ENCODE measurements around the gene KSR1.

DNA sequence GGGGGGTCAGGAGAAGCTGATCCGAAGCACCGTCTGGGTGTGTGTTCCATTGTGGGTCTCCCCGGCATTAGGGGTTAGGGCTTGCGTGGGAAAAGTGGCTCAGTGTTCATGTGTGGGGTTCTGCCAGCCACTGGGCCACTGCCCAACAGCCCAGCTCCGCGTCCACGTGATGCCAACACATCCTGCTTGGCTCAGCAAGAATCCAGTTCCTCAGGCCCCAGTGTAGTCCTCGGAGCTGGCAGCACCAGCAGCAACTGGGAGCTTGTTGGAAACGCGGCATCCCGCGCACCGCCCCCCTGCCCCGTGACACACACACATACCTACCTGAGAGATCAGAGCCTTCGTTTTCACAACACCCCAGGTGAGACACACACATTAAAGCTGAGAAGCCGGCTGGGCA, 193.7 kb downstream of the KSR1 start:
- TF ChIP-seq HDGF (IDR thresholded peaks at IDR 0.05; ENCODE audit: borderline replicate concordance) (no peak), FOXK2 (IDR thresholded peaks at IDR 0.05) (no peak), ELF4 (IDR thresholded peaks at IDR 0.05) (no peak), FOXM1 (IDR thresholded peaks at IDR 0.05; ENCODE audit: borderline replicate concordance) (no peak), SP1 (IDR thresholded peaks at IDR 0.05) (no peak), FOXA1 (IDR thresholded peaks at IDR 0.05) (no peak), ARNT (IDR thresholded peaks at IDR 0.05) (no peak), CTBP1 (IDR thresholded peaks at IDR 0.05; ENCODE audit: borderline replicate concordance) (no peak), ZNF384 (IDR thresholded peaks at IDR 0.05) (no peak), L3MBTL2 (conservative IDR thresholded peaks at IDR 0.05) (no peak), BHLHE40 (IDR thresholded peaks at IDR 0.05; ENCODE audit: borderline replicate concordance) (no peak)
- TF ChIP-seq, protein P1, sequence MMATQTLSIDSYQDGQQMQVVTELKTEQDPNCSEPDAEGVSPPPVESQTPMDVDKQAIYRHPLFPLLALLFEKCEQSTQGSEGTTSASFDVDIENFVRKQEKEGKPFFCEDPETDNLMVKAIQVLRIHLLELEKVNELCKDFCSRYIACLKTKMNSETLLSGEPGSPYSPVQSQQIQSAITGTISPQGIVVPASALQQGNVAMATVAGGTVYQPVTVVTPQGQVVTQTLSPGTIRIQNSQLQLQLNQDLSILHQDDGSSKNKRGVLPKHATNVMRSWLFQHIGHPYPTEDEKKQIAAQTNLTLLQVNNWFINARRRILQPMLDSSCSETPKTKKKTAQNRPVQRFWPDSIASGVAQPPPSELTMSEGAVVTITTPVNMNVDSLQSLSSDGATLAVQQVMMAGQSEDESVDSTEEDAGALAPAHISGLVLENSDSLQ (IDR thresholded peaks at IDR 0.05): no peak
